Neutrophil (primary cell): Measurements from ENCODE around the gene SEMA3C.

ENCODE experiments used
- H3K27ac ChIP-seq: fragments of 200-600 bp; sonication (generic); 2 replicates; pipeline ENCODE4 v1.5.1; 2016; ENCODE audit warnings: mild to moderate bottlenecking, moderate library complexity
- H3K27me3 ChIP-seq: fragments of 200-600 bp; sonication (generic); 2 replicates; pipeline ENCODE4 v1.6.0; 2016; ENCODE audit warnings: mild to moderate bottlenecking
- H3K36me3 ChIP-seq: fragments of 200-600 bp; sonication (generic); 2 replicates; pipeline ENCODE4 v1.5.1; 2017
- H3K4me1 ChIP-seq, 2 experiments: fragments of 200-600 bp in 1 of 2; sonication (generic) in 1 of 2; 1 replicate in 1 of 2; 2 replicates in 1 of 2; pipeline versions ENCODE4 v1.5.1 to v1.6.1; 2013 to 2016; ENCODE audit warnings: low read depth in 1 of 2, low read length in 1 of 2, mild to moderate bottlenecking in 1 of 2, moderate library complexity in 1 of 2; ENCODE audit not compliant: control insufficient read depth in 1 of 2, insufficient read depth in 1 of 2
- H3K4me3 ChIP-seq, 2 experiments: fragments of 200-600 bp in 1 of 2; sonication (generic) in 1 of 2; 1 replicate in 1 of 2; 2 replicates in 1 of 2; pipeline ENCODE4 v1.5.1; 2013 to 2016; ENCODE audit warnings: low read depth in 1 of 2, low read length in 1 of 2, mild to moderate bottlenecking in 1 of 2, moderate library complexity in 1 of 2
- H3K9me3 ChIP-seq: fragments of 200-600 bp; sonication (generic); 2 replicates; pipeline ENCODE4 v1.5.1; 2016
- TF ChIP-seq, protein P1 (sequence below): fragments of 200-600 bp; sonication (generic); IDR thresholded peaks from 2 replicates; pipeline ENCODE4 v1.5.1; 2016; ENCODE audit warnings: antibody characterized with exemption

SEMA3C gene

DNA sequence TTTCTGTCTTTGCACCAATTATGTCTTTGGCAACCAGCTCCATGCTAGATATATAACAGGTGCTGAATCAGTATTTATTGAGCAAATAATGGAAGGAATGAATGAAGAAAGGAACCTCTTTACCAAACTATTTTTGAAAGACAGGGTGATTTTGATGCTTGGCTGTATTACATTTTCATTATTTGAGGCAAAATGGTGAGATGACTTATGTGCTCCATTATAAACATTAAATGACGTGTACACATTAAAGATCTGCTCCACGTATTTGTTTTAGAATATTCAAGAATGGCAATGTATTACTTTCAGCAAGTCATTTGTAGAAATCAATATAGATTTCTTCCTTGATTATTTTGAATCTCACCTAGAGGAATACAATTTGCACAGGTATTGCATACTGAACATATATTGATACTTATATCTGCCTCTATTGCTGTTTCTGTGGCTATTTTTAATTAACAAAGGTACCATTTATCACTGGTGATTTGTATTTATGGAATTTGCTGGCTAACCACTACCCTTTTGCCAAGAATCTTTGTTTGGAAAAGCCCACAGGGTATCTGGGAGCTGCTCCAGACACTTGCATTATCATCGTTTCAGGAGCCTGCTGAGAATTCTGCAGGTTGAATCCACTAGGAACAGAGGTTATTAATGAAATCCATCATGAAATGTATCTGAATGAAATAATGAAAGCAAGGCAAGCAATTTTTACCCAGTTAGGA, 92.2 kb downstream of the SEMA3C start:
- Histone ChIP-seq H3K36me3 (no peaks in the 10 kb centered on the region), H3K4me1 (peaks cover 23 to 28% of the 10 kb centered on the region in 2 experiments), H3K9me3 (no peaks in the 10 kb centered on the region), H3K27me3 (no peaks in the 10 kb centered on the region), H3K4me3 (no peak overlapping the region), H3K27ac (no peak overlapping the region)
- TF ChIP-seq, protein P1, sequence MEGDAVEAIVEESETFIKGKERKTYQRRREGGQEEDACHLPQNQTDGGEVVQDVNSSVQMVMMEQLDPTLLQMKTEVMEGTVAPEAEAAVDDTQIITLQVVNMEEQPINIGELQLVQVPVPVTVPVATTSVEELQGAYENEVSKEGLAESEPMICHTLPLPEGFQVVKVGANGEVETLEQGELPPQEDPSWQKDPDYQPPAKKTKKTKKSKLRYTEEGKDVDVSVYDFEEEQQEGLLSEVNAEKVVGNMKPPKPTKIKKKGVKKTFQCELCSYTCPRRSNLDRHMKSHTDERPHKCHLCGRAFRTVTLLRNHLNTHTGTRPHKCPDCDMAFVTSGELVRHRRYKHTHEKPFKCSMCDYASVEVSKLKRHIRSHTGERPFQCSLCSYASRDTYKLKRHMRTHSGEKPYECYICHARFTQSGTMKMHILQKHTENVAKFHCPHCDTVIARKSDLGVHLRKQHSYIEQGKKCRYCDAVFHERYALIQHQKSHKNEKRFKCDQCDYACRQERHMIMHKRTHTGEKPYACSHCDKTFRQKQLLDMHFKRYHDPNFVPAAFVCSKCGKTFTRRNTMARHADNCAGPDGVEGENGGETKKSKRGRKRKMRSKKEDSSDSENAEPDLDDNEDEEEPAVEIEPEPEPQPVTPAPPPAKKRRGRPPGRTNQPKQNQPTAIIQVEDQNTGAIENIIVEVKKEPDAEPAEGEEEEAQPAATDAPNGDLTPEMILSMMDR: no peak

DNA sequence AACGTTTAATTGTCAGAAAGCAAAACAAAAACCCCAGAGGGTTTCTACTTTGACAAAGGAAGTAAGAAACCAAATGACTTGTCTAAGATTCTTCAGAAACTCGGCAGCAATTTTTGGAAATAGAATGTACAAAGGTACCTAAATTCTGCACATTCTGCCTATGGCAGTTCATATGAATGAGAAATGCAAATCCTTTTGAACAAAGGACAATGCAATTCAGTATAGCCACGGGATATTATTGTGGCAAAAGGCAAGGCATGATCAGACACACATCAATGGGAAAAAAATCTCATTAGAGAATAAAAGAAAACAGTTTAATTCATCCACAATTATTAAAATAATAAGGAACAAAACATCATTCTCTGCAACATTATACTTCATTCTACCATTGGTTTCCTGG, 93.4 kb downstream of the SEMA3C start:
- no peaks in the 10 kb centered on the region for H3K9me3 ChIP-seq
- H3K27ac ChIP-seq: no peak overlapping the region
- peaks cover 17 to 18% of the 10 kb centered on the region in 2 experiments for H3K4me1 ChIP-seq

DNA sequence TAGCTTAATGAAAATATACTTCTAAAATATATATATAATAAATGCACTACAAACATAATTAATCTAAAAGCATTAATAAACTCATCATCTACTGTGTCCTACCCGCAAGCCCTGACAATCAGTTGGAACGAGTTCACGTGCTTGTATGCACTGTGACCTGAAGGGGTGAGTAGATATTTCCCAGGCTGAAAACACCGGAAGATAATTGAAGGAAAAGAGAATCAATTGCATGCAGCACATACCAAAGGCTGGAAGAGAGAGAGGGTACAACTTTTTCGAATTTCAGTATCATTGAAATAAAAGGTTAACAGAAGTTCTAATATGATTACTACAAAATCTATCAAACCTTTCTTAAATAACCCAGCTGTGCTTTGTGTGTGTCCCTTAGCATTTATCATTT, 94.6 kb downstream of the SEMA3C start:
- Histone ChIP-seq H3K9me3 (no peaks in the 10 kb centered on the region), H3K27ac (no peak overlapping the region), H3K4me1 (peaks cover 4 to 6% of the 10 kb centered on the region in 2 experiments), H3K27me3 (no peaks in the 10 kb centered on the region), H3K4me3 (no peak overlapping the region), H3K36me3 (no peaks in the 10 kb centered on the region)
- TF ChIP-seq, protein P1: no peak

More for the DNA sequence above, 93.4 kb downstream of the SEMA3C start:
- no peaks in the 10 kb centered on the region for H3K36me3 ChIP-seq
- H3K27me3 ChIP-seq: no peaks in the 10 kb centered on the region
- H3K4me3 ChIP-seq: no peak overlapping the region
- TF ChIP-seq, protein P1: no peak

DNA sequence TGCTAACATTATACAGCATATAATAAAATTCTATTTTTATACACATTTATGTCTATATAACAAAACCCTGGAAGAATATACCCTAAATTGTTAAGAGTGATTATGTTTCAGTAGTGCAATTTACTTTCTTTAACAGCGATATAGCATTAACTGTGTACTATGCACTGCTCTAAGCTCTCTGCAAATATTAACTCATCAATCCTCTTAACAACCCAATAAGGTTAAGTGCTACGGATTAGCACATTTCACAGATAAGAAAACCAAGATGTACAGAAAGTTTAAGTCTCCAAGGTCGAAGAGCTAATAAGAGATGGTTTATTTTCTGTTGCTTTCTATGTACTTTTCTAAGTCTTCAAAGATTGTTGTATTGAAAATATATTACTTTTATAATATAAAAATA, 95.8 kb downstream of the SEMA3C start:
- Histone ChIP-seq H3K9me3 (no peaks in the 10 kb centered on the region), H3K27ac (no peak overlapping the region)
- TF ChIP-seq, protein P1: no peak

DNA sequence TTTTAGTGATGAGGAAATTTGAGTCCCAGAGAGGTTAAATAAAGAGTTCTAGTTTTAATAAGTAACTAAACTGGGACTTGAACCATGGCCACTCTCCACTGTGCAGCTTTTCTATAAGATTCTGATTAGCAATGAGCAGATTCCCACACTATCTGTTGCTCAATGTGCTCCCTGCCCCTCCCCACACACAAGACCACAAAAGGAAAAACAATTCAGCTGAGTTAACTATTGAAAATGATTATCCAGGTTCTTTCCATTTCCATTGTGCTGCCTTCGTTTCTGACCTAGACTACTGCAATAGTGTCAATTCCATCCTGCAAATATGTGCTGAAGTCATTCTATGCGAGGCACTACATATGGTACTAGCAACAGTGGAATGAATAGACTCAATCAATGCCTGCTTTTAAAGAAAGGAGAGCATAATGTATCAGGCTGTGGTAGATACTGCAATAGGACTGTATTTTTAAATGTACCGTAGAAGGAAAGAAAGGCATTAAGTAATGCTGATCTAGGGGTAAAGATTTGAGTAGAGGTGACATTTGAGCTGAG, 97.0 kb downstream of the SEMA3C start:
- Histone ChIP-seq H3K36me3 (no peaks in the 10 kb centered on the region), H3K27me3 (no peaks in the 10 kb centered on the region), H3K4me3 (no peak overlapping the region), H3K9me3 (no peaks in the 10 kb centered on the region), H3K4me1 (no peaks in the 10 kb centered on the region), H3K27ac (no peak overlapping the region)
- TF ChIP-seq, protein P1: no peak

More for the DNA sequence above, 95.8 kb downstream of the SEMA3C start:
- Histone ChIP-seq H3K4me1 (no peaks in the 10 kb centered on the region), H3K4me3 (no peak overlapping the region), H3K36me3 (no peaks in the 10 kb centered on the region), H3K27me3 (no peaks in the 10 kb centered on the region)
